ENCODE measurements around the gene RMDN2.
A peak's percentile ranks its signal among the peaks of the same experiment; 100 is the strongest.

Gene RMDN2

DNA sequence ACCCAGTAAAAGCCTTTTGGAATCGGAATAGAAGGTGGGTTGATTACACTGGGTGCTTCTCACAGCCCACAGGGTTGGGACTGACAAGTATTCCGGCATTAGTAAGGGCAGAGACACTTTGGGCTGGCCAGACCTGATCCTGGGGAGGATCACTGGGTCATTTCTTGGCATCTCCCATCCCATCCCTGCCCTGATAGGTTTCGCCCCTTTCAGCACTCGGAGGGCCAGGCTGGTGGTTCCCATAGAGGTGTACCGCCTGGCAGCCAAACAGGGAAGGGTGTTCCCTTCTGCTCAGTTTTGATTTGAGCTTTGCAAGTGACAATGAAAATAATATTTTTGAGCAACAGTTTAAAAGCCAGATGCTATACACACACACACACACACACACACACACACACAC lies 113.6 kb downstream of the RMDN2 start:
- in situ Hi-C loops (cut with HindIII; ENCODE audit: low sequenced_read_pairs): no loop called here
- no peak for DNase-seq (ENCODE audit: low read depth, low spot score)
- H3K4me3 ChIP-seq (ENCODE audit: low read depth, low read length): peak overlapping the region; percentile 4
- TF ChIP-seq, protein P1, sequence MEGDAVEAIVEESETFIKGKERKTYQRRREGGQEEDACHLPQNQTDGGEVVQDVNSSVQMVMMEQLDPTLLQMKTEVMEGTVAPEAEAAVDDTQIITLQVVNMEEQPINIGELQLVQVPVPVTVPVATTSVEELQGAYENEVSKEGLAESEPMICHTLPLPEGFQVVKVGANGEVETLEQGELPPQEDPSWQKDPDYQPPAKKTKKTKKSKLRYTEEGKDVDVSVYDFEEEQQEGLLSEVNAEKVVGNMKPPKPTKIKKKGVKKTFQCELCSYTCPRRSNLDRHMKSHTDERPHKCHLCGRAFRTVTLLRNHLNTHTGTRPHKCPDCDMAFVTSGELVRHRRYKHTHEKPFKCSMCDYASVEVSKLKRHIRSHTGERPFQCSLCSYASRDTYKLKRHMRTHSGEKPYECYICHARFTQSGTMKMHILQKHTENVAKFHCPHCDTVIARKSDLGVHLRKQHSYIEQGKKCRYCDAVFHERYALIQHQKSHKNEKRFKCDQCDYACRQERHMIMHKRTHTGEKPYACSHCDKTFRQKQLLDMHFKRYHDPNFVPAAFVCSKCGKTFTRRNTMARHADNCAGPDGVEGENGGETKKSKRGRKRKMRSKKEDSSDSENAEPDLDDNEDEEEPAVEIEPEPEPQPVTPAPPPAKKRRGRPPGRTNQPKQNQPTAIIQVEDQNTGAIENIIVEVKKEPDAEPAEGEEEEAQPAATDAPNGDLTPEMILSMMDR (IDR thresholded peaks at IDR 0.05; ENCODE audit: low read depth, low read length): no peak

DNA sequence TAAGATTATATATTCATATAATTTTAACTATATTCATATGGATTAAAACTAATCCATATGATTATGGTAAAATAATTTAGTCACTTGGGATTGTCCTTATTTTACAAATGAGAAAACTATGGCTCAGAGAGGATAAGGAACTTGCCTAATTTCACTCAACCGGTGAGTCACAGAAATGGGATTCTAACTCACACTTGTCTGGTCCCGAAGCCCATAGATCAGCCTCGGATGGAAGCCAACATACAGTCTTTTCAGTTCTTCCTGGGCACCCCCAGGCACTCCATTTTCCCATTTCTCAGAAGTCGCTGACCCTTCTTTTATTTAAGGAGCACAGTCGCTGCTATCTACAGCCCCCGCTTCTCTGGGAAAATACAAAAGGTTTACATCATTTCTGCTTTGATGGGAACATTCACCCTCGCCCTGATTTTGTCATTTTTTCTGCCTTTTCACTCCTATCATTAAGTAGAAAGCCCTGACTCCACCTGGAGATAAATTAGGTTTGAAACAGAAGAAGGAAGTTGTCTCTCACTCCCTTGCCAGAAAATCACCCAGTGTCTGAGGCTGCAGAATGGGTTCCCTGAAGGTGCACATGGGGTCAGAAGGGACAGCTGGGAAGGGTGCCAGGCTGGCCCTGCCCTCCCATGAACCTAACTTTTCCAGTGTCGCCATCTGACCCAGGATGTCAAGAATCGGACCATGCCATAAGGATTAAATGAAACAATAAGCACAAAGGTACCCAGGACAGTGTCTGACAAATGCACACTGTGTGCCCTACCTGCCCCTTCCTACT lies 114.2 kb downstream of the RMDN2 start:
- TF ChIP-seq, protein P1 (IDR thresholded peaks at IDR 0.05; ENCODE audit: low read depth, low read length): no peak
- in situ Hi-C loops (cut with HindIII; ENCODE audit: low sequenced_read_pairs): no loop called here
- H3K4me3 ChIP-seq (ENCODE audit: low read depth, low read length): no peak overlapping the region
- peak; percentile 49 for DNase-seq (ENCODE audit: low read depth, low spot score)

DNA sequence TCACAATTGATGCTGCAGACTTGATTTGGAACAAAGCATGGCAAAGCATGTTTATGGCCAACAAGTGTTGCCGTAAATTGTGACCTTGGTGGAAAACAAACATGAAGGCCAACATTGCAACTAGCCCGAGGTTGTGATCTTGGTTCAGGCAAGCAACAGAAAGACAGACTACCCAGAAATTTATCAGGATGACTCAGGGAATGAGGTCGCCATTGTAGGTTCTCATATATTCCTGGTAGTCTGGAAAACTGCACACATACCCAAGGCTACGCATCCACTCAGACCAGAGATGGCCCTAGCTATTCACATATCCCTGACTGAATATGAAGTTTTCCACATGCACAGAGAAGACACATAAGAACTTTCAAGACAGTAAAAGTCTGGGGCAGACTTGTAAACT lies 120.7 kb downstream of the RMDN2 start:
- TF ChIP-seq, protein P1 (IDR thresholded peaks at IDR 0.05; ENCODE audit: low read depth, low read length): no peak
- in situ Hi-C loops (cut with HindIII; ENCODE audit: low sequenced_read_pairs): no loop called here
- no peak for DNase-seq (ENCODE audit: low read depth, low spot score)
- no peak overlapping the region for H3K4me3 ChIP-seq (ENCODE audit: low read depth, low read length)

DNA sequence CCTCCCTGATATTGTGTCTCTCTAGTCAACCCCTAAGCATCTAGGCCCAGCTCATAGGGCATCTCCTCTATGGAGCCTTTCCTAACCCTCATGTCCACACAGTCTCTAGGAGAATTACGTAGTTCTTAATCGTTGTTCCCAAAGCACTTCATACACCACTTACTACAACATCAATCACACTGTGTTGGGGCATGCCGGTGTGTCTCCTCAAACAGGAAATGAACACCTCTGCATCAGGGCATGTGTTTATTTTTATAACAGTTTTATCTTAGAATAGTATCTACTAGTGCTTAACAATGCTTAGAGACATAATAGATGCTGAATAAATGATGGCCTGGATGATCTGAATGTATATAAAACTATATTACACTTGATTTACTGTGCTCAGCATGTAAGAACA lies 131.1 kb downstream of the RMDN2 start:
- no peak overlapping the region for H3K4me3 ChIP-seq (ENCODE audit: low read depth, low read length)
- in situ Hi-C loops (cut with HindIII; ENCODE audit: low sequenced_read_pairs): no loop called here
- TF ChIP-seq, protein P1 (IDR thresholded peaks at IDR 0.05; ENCODE audit: low read depth, low read length): no peak
- no peak for DNase-seq (ENCODE audit: low read depth, low spot score)

DNA sequence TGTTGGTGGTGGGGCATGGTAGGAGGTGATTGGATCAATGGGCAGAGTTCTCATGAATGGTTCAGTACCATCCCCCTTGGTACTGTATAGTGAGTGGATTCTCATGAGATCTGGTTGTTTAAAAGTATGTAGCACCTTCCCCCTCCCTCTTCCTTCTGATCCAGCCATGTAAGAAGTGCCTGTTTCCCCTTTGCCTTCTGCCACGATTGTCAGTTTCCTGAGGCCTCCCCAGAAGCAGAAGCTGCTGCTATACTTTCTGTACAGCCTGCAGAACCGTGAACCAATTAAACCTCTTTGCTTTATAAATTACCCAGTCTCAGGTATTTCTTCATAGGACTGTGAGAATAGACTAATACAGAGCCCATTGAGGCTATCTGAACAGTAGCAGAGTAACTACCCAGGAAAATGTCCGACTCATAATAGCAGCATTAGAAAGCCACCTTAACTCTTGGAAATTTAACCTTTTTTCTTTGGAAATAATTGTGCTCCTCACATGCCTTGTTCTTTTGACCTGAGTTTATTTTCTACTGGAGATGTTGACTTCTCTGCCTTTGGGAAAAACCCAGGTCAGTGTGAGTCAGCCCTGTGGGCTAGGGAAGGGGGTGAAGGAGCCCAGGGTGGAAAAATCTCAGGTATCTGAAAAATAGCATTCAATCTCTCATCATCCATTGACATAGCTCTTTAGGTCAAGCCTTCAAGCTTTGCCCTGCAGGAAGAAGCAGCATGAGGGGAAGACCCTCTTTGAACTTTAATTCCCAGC lies 132.7 kb downstream of the RMDN2 start:
- TF ChIP-seq, protein P1 (IDR thresholded peaks at IDR 0.05; ENCODE audit: low read depth, low read length): no peak
- in situ Hi-C loops (cut with HindIII; ENCODE audit: low sequenced_read_pairs): no loop called here
- no peak overlapping the region for H3K4me3 ChIP-seq (ENCODE audit: low read depth, low read length)
- DNase-seq (ENCODE audit: low read depth, low spot score): no peak

DNA sequence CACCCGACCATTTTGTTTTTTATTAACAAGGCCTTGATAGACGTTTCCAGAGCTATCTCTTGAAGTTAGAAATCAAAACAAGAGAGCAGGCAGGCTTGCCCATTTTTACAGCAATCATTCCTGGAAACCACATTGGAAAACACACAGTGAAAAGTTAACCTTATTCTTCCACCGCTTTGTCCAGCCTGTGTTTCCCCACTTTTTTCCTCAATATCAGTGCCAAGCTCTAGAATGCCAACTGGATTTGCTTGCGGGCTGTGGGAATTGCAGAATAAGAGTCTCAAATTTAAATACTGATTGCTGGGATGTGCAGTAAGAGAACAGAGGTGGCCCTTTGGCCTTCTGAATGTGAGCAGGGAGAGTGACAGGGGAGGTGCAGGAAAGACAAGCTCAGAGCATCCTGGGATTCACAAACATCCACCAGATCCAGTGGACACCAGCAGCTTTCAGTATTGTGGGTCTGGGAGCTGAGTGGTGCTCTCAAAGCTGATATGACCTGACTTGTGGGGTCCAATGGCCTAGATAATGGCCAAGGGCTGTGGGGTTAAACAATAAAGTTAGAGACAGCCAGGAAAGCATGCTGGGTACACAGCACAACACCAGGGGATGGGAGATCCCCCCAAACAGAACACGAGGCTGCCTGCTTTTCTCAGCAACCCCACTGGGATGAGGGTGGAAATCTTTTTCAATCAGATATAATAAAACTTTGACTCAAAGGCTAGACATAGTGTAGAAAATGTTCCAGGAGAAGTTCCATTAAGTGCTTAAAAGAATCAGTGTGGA lies 135.3 kb downstream of the RMDN2 start:
- H3K4me3 ChIP-seq (ENCODE audit: low read depth, low read length): no peak overlapping the region
- TF ChIP-seq, protein P1 (IDR thresholded peaks at IDR 0.05; ENCODE audit: low read depth, low read length): no peak
- in situ Hi-C loops (cut with HindIII; ENCODE audit: low sequenced_read_pairs): no loop called here
- no peak for DNase-seq (ENCODE audit: low read depth, low spot score)
